HUES6 (cell line): ENCODE measurements around the gene SH2D2A.

Source experiments
- H3K27ac ChIP-seq: 2 replicates; pipeline ENCODE4 v1.7.0; 2013; ENCODE audit warnings: low read depth, mild to moderate bottlenecking, low read length, inconsistent platforms
- H3K27me3 ChIP-seq: 2 replicates; pipeline ENCODE4 v1.6.1; 2013; ENCODE audit warnings: low read length; ENCODE audit not compliant: control insufficient read depth, insufficient read depth
- H3K36me3 ChIP-seq: 2 replicates; pipeline ENCODE4 v1.6.1; 2013; ENCODE audit warnings: low read length; ENCODE audit not compliant: control insufficient read depth, insufficient read depth
- H3K4me1 ChIP-seq: 2 replicates; pipeline ENCODE4 v1.6.1; 2013; ENCODE audit warnings: low read length; ENCODE audit not compliant: control insufficient read depth, insufficient read depth
- H3K4me3 ChIP-seq: 2 replicates; pipeline ENCODE4 v1.5.1; 2013; ENCODE audit warnings: low read depth, low read length
- H3K9ac ChIP-seq: one replicate; pipeline ENCODE4 v1.6.1; 2013; ENCODE audit warnings: mild to moderate bottlenecking, low read length
- H3K9me3 ChIP-seq: 2 replicates; pipeline ENCODE4 v1.6.1; 2013; ENCODE audit warnings: low read depth, low read length; ENCODE audit not compliant: control insufficient read depth, insufficient read depth

SH2D2A gene

DNA sequence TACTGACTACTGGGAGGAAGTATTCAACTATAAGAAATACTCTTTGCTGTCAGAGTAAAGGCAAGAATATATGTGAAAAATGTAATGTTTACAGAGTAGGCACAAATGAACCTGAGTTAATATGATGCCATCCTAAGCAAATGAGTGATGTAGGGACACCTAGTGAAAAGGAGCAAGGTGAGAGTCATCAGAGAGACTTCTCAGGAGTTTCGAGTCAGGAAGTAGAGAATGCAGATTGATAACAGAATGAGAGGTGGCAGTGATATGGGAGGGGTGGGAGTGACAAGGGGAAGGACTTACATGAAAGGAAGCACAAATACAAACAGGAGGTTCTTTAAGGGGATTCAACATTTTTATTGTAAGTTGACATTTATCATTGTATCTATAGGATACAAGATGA, 39.1 kb downstream of the SH2D2A start:
- no peaks in the 10 kb centered on the region for H3K27me3 ChIP-seq

DNA sequence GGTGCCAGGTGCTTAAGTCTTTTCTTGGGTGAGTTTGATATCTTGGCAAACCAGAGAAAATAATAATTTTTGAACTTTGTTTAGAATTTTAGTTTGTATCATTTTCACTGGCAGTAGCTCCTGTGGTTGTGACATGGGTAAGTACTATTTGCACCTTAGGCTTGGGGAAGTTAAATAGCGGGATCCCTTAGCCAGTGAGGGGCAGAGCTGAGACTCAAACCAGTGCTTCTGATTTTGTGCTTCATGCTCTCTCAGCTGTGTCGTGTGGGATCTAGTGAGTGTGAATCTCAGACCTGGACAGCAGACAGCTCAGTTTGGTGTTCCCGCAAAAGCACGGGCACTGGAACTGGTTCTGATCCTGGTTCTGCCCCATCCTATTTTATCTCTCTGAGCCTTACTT, 39.7 kb downstream of the SH2D2A start:
- no peak overlapping the region for H3K9ac ChIP-seq
- H3K27ac ChIP-seq = no peak overlapping the region
- no peaks in the 10 kb centered on the region for H3K27me3 ChIP-seq
- H3K36me3 ChIP-seq = peaks cover 18% of the 10 kb centered on the region
- no peaks in the 10 kb centered on the region for H3K4me1 ChIP-seq
- H3K9me3 ChIP-seq = no peaks in the 10 kb centered on the region
- H3K4me3 ChIP-seq = no peak overlapping the region

More for the DNA sequence above, 39.1 kb downstream of the SH2D2A start:
- H3K27ac ChIP-seq = no peak overlapping the region
- H3K9me3 ChIP-seq = no peaks in the 10 kb centered on the region
- peaks cover 24% of the 10 kb centered on the region for H3K36me3 ChIP-seq
- no peaks in the 10 kb centered on the region for H3K4me1 ChIP-seq
- H3K4me3 ChIP-seq = no peak overlapping the region
- no peak overlapping the region for H3K9ac ChIP-seq

- no peaks in the 10 kb centered on the region for H3K27me3 ChIP-seq
- H3K36me3 ChIP-seq = peaks cover 20% of the 10 kb centered on the region
- H3K4me3 ChIP-seq = no peak overlapping the region
- H3K4me1 ChIP-seq = no peaks in the 10 kb centered on the region
- H3K9ac ChIP-seq = no peak overlapping the region
- H3K9me3 ChIP-seq = no peaks in the 10 kb centered on the region
- H3K27ac ChIP-seq = no peak overlapping the region
Observed at GRCh38 chr1:156775799-156776198, 40.8 kb downstream of the SH2D2A start.

DNA sequence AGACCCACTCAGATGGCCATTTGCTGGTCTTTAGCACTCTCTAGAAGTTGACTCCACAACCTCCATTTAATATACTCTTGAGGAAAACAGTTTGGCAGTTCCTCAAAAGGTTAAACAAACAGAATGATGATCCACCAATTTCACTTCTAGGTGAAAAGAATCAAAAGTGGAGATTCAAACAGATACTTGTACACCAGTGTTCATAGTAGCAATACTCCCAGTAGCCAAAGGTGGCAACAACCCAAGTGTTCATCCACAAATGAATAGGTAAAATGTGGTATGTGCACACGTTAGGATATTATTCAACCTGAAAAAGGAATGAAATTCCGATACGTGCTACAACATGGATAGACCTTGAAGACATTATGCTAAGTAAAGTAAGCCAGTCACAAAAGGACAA, 43.0 kb downstream of the SH2D2A start:
- Histone ChIP-seq H3K27me3 (no peaks in the 10 kb centered on the region), H3K9me3 (no peaks in the 10 kb centered on the region), H3K9ac (no peak overlapping the region), H3K4me1 (0 out of 2 replicates have a peak, but pooled peaks cover 10% of the 10 kb centered on the region), H3K27ac (no peak overlapping the region), H3K36me3 (peaks cover 31% of the 10 kb centered on the region), H3K4me3 (no peak overlapping the region)

DNA sequence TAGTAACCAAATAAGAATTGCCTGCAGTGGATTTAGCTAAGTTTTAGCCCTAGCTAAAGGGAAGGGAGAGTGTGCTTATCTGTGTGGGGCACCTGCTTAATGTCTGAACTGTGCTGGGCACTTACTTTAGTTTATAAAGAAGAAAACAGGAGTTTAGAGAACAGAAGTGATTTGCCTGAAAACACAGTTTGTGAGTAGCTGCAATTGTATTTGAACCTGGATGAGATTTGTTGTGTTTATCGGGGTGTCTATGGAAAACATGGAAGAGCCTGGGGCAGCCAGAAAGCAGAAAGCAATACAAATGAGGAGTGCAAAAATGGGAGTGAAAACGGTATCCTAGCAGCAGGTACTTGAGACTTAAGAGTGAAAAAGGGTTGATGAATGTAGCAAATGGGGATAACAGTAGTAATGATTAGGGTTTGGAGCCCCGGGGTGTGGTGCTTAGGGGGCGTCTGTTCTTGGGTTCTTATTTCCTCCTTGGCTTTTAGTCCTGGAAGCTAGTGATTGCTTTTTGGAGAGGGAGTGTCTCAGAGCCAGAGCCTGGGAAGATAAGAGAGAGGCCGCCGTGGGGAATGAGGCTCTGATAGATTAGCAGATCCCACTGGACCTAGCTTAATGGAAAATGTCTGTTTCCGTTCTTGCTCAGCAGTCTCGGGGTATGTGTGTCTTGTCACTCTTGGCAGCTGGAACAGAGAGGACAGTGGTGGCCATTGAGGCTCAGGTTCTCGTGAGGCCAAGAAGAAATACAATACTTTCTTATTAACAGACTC, 43.7 kb downstream of the SH2D2A start:
- Histone ChIP-seq H3K27ac (no peak overlapping the region), H3K36me3 (peaks cover 31% of the 10 kb centered on the region), H3K4me3 (no peak overlapping the region), H3K4me1 (0 out of 2 replicates have a peak, but pooled peaks cover 12% of the 10 kb centered on the region), H3K9me3 (no peaks in the 10 kb centered on the region), H3K9ac (no peak overlapping the region), H3K27me3 (no peaks in the 10 kb centered on the region)

DNA sequence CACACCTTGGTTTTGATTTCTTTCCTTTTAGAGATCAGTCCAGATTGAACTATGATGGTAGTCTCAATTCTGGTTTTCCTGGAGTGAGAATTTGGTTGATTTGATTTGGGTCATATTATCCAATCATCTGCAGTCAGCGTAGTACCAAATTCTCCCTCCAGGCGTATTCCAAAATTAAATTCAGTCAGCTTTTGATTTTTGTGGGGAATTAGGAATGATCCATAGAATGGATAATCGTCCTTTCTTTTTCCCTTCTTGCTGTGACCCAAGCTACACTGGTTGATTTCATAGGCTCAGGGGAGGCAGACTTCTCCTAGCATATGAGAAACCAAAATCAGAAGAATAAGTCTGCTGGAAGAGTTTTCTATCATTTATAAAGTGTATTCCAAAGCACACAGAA, 44.4 kb downstream of the SH2D2A start:
- no peak overlapping the region for H3K9ac ChIP-seq

GRCh38 chr1:156768610-156769295, 47.9 kb downstream of the SH2D2A start:
- Histone ChIP-seq H3K9me3 (no peaks in the 10 kb centered on the region), H3K36me3 (peaks cover 30% of the 10 kb centered on the region), H3K9ac (peak overlapping the region; percentile 87), H3K4me1 (peaks cover 21% of the 10 kb centered on the region; the same call in 1 of the 2 replicates), H3K27me3 (no peaks in the 10 kb centered on the region), H3K27ac (peak overlapping the region; percentile 74; the same call in 1 of the 2 replicates), H3K4me3 (peak overlapping the region; percentile 81)

More for the DNA sequence above, 44.4 kb downstream of the SH2D2A start:
- Histone ChIP-seq H3K27me3 (no peaks in the 10 kb centered on the region), H3K4me1 (0 out of 2 replicates have a peak, but pooled peaks cover 12% of the 10 kb centered on the region), H3K9me3 (no peaks in the 10 kb centered on the region), H3K27ac (no peak overlapping the region), H3K4me3 (no peak overlapping the region), H3K36me3 (peaks cover 31% of the 10 kb centered on the region)

DNA sequence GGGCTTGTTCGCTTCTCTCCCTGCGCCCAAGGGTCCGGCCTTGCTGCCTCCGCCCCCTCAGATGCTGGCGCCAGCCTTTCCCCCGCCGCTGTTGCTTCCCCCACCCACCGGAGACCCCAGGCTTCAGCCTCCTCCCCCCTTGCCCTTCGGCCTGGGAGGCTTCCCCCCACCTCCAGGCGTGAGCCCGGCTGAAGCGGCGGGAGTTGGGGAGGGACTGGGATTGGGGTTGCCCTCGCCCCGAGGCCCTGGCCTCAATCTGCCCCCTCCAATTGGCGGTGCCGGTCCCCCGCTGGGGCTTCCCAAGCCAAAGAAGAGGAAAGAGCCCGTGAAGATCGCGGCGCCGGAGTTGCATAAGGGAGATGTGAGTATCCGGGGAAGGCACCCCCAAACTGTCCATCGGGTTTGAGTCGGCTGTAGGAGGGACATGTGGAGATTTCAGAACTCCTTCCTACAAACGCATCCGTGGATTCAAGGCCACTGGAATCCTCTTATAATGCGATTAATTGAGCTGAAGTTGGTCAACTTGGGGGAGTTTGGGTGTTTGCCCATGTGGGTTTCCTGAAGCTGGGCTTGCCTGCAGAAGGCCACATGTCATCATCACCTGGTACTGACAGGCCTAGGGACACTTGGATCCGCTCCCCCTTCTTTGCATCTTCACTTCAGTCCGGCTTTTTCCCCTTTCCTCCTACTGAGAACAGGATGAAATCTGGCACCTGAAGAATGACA, 48.6 kb downstream of the SH2D2A start:
- Histone ChIP-seq H3K4me3 (peak overlapping the region; percentile 81), H3K27ac (peak overlapping the region; percentile 74), H3K4me1 (peaks cover 21% of the 10 kb centered on the region; the same call in 1 of the 2 replicates), H3K9me3 (no peaks in the 10 kb centered on the region), H3K9ac (peak overlapping the region; percentile 87), H3K36me3 (peaks cover 23% of the 10 kb centered on the region), H3K27me3 (no peaks in the 10 kb centered on the region)

DNA sequence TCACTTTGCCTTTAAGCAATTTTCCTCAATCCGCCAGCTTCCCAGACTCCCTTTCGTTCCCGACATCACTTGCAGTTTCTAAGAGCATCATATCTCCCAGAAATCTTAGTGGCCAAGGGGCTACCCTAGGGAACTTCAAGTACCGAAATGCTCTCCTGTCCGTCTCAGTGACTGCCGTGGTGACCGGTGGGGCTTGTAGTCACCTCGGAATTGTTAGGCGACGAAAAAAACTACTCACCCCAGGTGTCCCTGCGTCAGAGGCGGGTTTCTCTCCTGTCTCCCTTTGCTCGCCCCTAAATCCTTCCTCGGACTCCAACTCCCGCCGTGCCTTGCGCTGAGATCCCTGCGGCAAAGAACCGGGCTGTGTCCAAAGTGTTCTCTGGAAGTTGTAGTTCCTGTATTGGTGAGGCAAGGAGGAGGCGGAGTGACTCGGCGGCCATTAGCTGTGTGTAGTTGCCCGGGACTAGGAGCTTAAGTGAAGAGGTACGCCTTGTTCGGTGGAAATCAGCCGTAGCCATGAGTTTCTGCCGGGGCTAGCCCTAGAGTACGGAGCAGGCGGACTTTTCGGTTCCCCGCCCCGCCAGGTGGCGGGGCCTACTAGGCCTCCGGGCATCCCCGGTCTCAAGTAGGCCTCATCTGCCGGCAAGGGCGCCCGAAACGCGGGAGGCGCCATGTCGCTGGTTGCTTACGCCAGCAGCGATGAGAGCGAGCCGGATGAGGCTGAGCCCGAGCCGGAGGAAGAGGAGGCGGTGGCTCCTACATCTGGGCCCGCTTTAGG, 49.4 kb downstream of the SH2D2A start, which contains the start of gene PRCC:
Gene PRCC (plus strand): TSS at position 435 of the 778 bp plus-strand sequence. CDS start 237 bp downstream, at position 672.
- Histone ChIP-seq H3K27ac (peak within 1 kb of the TSS; percentile 74), H3K9me3 (no peaks in the 10 kb centered on the region), H3K27me3 (no peaks in the 10 kb centered on the region), H3K36me3 (peaks cover 19% of the 10 kb centered on the region; the same call in 1 of the 2 replicates), H3K9ac (peak within 1 kb of the TSS; percentile 87), H3K4me3 (peak within 1 kb of the TSS; percentile 81), H3K4me1 (peaks cover 21% of the 10 kb centered on the region; the same call in 1 of the 2 replicates)
